HL-60 (cell line): ENCODE measurements around the gene REXO4.

Experiments
- DNase-seq, 2 experiments: peaks; one replicate each; pipeline ENCODE4 v3.0.0-alpha.2; 2010 to 2020; ENCODE audit warnings: low read depth in 1 of 2, low spot score in 1 of 2
- H3K27ac ChIP-seq: fragments of 250-450 bp; sonication (Bioruptor Pico); replicated peaks from 2 replicates; pipeline ENCODE4 v1.5.1; 2020; ENCODE audit warnings: mild to moderate bottlenecking, moderate library complexity
- H3K27me3 ChIP-seq: fragments of 250-450 bp; sonication (Bioruptor Pico); 2 replicates; pipeline ENCODE4 v1.5.1; 2021; ENCODE audit warnings: mild to moderate bottlenecking, moderate library complexity; ENCODE audit not compliant: insufficient read depth, poor library complexity, severe bottlenecking
- H3K4me3 ChIP-seq: replicated peaks from 2 replicates; pipeline ENCODE4 v1.5.1; 2011; ENCODE audit warnings: mild to moderate bottlenecking, control low read depth, low read length; ENCODE audit not compliant: insufficient read depth
- GABPA ChIP-seq: IDR thresholded peaks from 2 replicates; pipeline ENCODE4 v1.6.1; 2012; ENCODE audit warnings: low read depth
- POLR2AphosphoS5 ChIP-seq: IDR thresholded peaks from 2 replicates; pipeline ENCODE4 v1.6.1; 2012; ENCODE audit warnings: low read depth
- REST ChIP-seq: IDR thresholded peaks from 2 replicates; pipeline ENCODE4 v1.6.1; 2012; ENCODE audit warnings: low read depth; ENCODE audit not compliant: insufficient replicate concordance
- SPI1 ChIP-seq: IDR thresholded peaks from 2 replicates; pipeline ENCODE4 v1.6.1; 2012; ENCODE audit warnings: low read depth, mild to moderate bottlenecking, borderline replicate concordance
- TF ChIP-seq, protein P1 (sequence below): IDR thresholded peaks from one replicate; pipeline ENCODE4 v1.5.1; 2011; ENCODE audit warnings: low read length, control low read depth, inconsistent platforms; ENCODE audit not compliant: insufficient read depth

The REXO4 gene

GRCh38 chr9:133426011-133426410 lies 8.2 kb upstream of the REXO4 start:
- Histone ChIP-seq H3K27ac (no peak overlapping the region), H3K27me3 (peaks cover 8% of the 10 kb centered on the region), H3K4me3 (no peak overlapping the region)
- no peak for DNase-seq
- no peak for TF ChIP-seq GABPA

DNA sequence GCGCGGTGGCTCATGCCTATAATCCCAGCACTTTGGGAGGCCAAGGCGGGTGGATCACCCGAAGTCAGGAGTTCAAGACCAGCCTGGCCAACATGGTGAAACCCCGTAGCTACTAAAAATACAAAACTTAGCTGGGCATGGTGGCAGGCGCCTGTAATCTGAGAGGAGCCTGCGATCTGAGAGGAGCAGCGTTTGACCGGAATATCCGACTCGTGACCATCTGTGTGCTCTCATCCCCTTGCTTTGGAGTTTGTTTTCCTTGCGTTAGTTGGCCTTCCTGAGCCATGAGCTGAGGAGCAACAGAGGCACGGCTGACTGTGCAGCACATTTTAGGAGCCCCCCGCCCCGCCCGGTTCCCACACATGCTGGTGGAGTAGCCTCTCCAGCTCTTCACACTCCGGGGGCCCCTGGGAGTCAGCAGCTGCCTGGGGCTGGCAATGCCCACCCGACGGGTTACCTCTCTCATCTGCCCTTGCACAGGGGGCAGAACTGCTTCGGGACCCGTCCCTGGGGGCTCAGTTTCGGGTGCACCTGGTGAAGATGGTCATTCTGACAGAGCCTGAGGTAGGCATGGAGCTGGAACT lies 7.3 kb upstream of the REXO4 start:
- Histone ChIP-seq H3K27me3 (peaks cover 8% of the 10 kb centered on the region), H3K4me3 (no peak overlapping the region), H3K27ac (no peak overlapping the region)
- TF ChIP-seq SPI1: no peak
- TF ChIP-seq POLR2AphosphoS5: no peak
- TF ChIP-seq, protein P1, sequence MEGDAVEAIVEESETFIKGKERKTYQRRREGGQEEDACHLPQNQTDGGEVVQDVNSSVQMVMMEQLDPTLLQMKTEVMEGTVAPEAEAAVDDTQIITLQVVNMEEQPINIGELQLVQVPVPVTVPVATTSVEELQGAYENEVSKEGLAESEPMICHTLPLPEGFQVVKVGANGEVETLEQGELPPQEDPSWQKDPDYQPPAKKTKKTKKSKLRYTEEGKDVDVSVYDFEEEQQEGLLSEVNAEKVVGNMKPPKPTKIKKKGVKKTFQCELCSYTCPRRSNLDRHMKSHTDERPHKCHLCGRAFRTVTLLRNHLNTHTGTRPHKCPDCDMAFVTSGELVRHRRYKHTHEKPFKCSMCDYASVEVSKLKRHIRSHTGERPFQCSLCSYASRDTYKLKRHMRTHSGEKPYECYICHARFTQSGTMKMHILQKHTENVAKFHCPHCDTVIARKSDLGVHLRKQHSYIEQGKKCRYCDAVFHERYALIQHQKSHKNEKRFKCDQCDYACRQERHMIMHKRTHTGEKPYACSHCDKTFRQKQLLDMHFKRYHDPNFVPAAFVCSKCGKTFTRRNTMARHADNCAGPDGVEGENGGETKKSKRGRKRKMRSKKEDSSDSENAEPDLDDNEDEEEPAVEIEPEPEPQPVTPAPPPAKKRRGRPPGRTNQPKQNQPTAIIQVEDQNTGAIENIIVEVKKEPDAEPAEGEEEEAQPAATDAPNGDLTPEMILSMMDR: no peak
- TF ChIP-seq REST: no peak
- TF ChIP-seq GABPA: no peak
- no peak for DNase-seq

- Histone ChIP-seq H3K4me3 (no peak overlapping the region), H3K27ac (no peak overlapping the region), H3K27me3 (peaks cover 8% of the 10 kb centered on the region)
- TF ChIP-seq SPI1 (no peak), REST (no peak), GABPA (no peak), POLR2AphosphoS5 (no peak)
- TF ChIP-seq, protein P1: no peak
- no peak for DNase-seq
Observed at GRCh38 chr9:133424187-133424586, 6.4 kb upstream of the REXO4 start.

- Histone ChIP-seq H3K27me3 (peaks cover 8% of the 10 kb centered on the region), H3K4me3 (no peak overlapping the region), H3K27ac (no peak overlapping the region)
- no peak for TF ChIP-seq POLR2AphosphoS5
- TF ChIP-seq, protein P1: no peak
- no peak for TF ChIP-seq GABPA
- no peak for TF ChIP-seq REST
- no peak for TF ChIP-seq SPI1
- DNase-seq: no peak
Observed at GRCh38 chr9:133423216-133423615, 5.4 kb upstream of the REXO4 start.
